Uterus (tissue), 4 donors: ENCODE results near the gene OR8G5. TPM values are rescaled to one million over a fixed set of nuclear protein-coding genes. Genes with fewer than 3 reads are reported as not detected.

Experiments
- DNase-seq, 2 donors: peaks; one replicate each; pipeline ENCODE4 v3.0.0-alpha.2; 2019 to 2020
- H3K27ac ChIP-seq, 2 donors: fragments of 200-600 bp; sonication (generic); 1 replicate in 1 of 2; 2 replicates in 1 of 2; pipeline ENCODE4 v1.5.1; 2016 to 2018
- H3K27me3 ChIP-seq, 2 donors: fragments of 200-600 bp; sonication (generic); one replicate each; pipeline ENCODE4 v1.5.1; 2018 to 2019; ENCODE audit warnings: control low read depth in 1 of 2
- H3K36me3 ChIP-seq, 2 donors: fragments of 200-600 bp; sonication (generic); one replicate each; pipeline ENCODE4 v1.5.1; 2019; ENCODE audit warnings: control low read depth in 1 of 2
- H3K4me1 ChIP-seq, 2 donors: fragments of 200-600 bp; sonication (generic); one replicate each; pipeline ENCODE4 v1.5.1; 2018 to 2019; ENCODE audit warnings: control low read depth in 1 of 2
- H3K4me3 ChIP-seq, 2 donors: fragments of 200-600 bp; sonication (generic); 1 replicate in 1 of 2; 2 replicates in 1 of 2; pipeline ENCODE4 v1.5.1; 2018 to 2019; ENCODE audit warnings: mild to moderate bottlenecking in 1 of 2
- H3K9me3 ChIP-seq, 2 donors: fragments of 200-600 bp; sonication (generic); one replicate each; pipeline ENCODE4 v1.5.1; 2019; ENCODE audit warnings: control low read depth in 1 of 2
- CTCF ChIP-seq, 4 experiments: fragments of 200-600 bp in 2 of 4; fragments of 450-650 bp in 2 of 4; sonication (generic) in 2 of 4; IDR thresholded peaks; one replicate each; pipeline ENCODE4 v1.5.1; 2016 to 2019; ENCODE audit warnings: antibody characterized with exemption in 4 of 4, mild to moderate bottlenecking in 2 of 4, moderate library complexity in 1 of 4
- POLR2A ChIP-seq, 2 donors: fragments of 450-650 bp; IDR thresholded peaks; one replicate each; pipeline ENCODE4 v1.6.1; 2016; ENCODE audit warnings: antibody characterized with exemption in 2 of 2, mild to moderate bottlenecking in 1 of 2, moderate library complexity in 1 of 2
- intact Hi-C: fragments of 100-400 bp; cut with DNase I; formaldehyde crosslinking; loops from one replicate; pipeline ENCODE4 v1.15.1; 2023; ENCODE audit warnings: low total_unique reads
- total RNA-seq, 4 donors: library from RNA; depleted of rRNA in 3 of 4; stranded (reverse); fragments of >200 nt in 3 of 4; gene quantifications; one replicate each; pipeline versions ENCODE4 v1.1.0 to v1.2.4, GENCODE V29; 2014 to 2023
- donor health status: DM: yes; HTN: yes; CAD: no.

Gene OR8G5
- total RNA-seq, 4 donors from 2014 or later = not detected

- no peak for TF ChIP-seq CTCF (IDR thresholded peaks at IDR 0.05)
- TF ChIP-seq POLR2A (IDR thresholded peaks at IDR 0.05) = no peak
- H3K4me1 ChIP-seq = no peaks in the 10 kb centered on the region
- intact Hi-C loops = no loop called here
- no peaks in the 10 kb centered on the region for H3K36me3 ChIP-seq
- no peak overlapping the region for H3K27ac ChIP-seq
- H3K27me3 ChIP-seq = no peaks in the 10 kb centered on the region
- DNase-seq = no peak
- no peak overlapping the region for H3K4me3 ChIP-seq
- no peaks in the 10 kb centered on the region for H3K9me3 ChIP-seq
Observed at GRCh38 chr11:124307093-124307492, 50.9 kb downstream of the OR8G5 start.

- Histone ChIP-seq H3K27me3 (no peaks in the 10 kb centered on the region), H3K27ac (no peak overlapping the region), H3K4me1 (no peaks in the 10 kb centered on the region), H3K9me3 (no peaks in the 10 kb centered on the region), H3K4me3 (no peak overlapping the region), H3K36me3 (no peaks in the 10 kb centered on the region)
- DNase-seq = no peak
- no peak for TF ChIP-seq CTCF (IDR thresholded peaks at IDR 0.05)
- TF ChIP-seq POLR2A (IDR thresholded peaks at IDR 0.05) = no peak
- intact Hi-C loops = no loop called here
Observed at GRCh38 chr11:124310721-124311120, 54.5 kb downstream of the OR8G5 start.

- TF ChIP-seq CTCF (IDR thresholded peaks at IDR 0.05) (no peak), POLR2A (IDR thresholded peaks at IDR 0.05) (no peak)
- Histone ChIP-seq H3K4me1 (no peaks in the 10 kb centered on the region), H3K36me3 (no peaks in the 10 kb centered on the region), H3K9me3 (no peaks in the 10 kb centered on the region), H3K27ac (no peak overlapping the region), H3K4me3 (no peak overlapping the region), H3K27me3 (no peaks in the 10 kb centered on the region)
- DNase-seq = no peak
- intact Hi-C loops = no loop called here
Observed at GRCh38 chr11:124311269-124311668, 55.1 kb downstream of the OR8G5 start.

- H3K27me3 ChIP-seq = no peaks in the 10 kb centered on the region
- H3K4me3 ChIP-seq = no peak overlapping the region
- DNase-seq = no peak
- TF ChIP-seq CTCF (IDR thresholded peaks at IDR 0.05) (no peak), POLR2A (IDR thresholded peaks at IDR 0.05) (no peak)
- H3K9me3 ChIP-seq = no peaks in the 10 kb centered on the region
- intact Hi-C loops = no loop called here
- no peaks in the 10 kb centered on the region for H3K36me3 ChIP-seq
- no peaks in the 10 kb centered on the region for H3K4me1 ChIP-seq
- H3K27ac ChIP-seq = no peak overlapping the region
Observed at GRCh38 chr11:124311670-124312069, 55.5 kb downstream of the OR8G5 start.

- no peaks in the 10 kb centered on the region for H3K4me1 ChIP-seq
- H3K9me3 ChIP-seq = no peaks in the 10 kb centered on the region
- H3K4me3 ChIP-seq = no peak overlapping the region
- intact Hi-C loops = no loop called here
- TF ChIP-seq CTCF (IDR thresholded peaks at IDR 0.05) (no peak), POLR2A (IDR thresholded peaks at IDR 0.05) (no peak)
- H3K27me3 ChIP-seq = no peaks in the 10 kb centered on the region
- DNase-seq = no peak
- no peak overlapping the region for H3K27ac ChIP-seq
- H3K36me3 ChIP-seq = no peaks in the 10 kb centered on the region
Observed at GRCh38 chr11:124313131-124313530, 57.0 kb downstream of the OR8G5 start.
